Gastroesophageal sphincter (tissue), 4 donors: ENCODE measurements around the gene AFAP1. TPM values are rescaled to one million over a fixed set of nuclear protein-coding genes. Genes with fewer than 3 reads are reported as not detected.

Experiments
- ATAC-seq: fragments of 150-250 bp; one replicate; pipeline ENCODE4 v1.9.1; 2016; ENCODE audit warnings: mild to moderate bottlenecking, moderate library complexity
- H3K27ac ChIP-seq, 4 donors: fragments of 200-600 bp; sonication (generic) in 3 of 4; 1 replicate in 3 of 4; 2 replicates in 1 of 4; pipeline ENCODE4 v1.5.1; 2016 to 2019
- H3K27me3 ChIP-seq: fragments of 200-600 bp; sonication (generic); one replicate; pipeline ENCODE4 v1.5.1; 2019
- H3K36me3 ChIP-seq, 2 donors: fragments of 200-600 bp; sonication (generic); one replicate each; pipeline ENCODE4 v1.5.1; 2019; ENCODE audit warnings: control low read depth in 1 of 2
- H3K4me1 ChIP-seq, 3 donors: fragments of 200-600 bp; sonication (generic); 1 replicate in 2 of 3; 2 replicates in 1 of 3; pipeline ENCODE4 v1.5.1; 2016 to 2019; ENCODE audit warnings: control low read depth in 2 of 3
- H3K4me3 ChIP-seq, 2 donors: fragments of 200-600 bp; sonication (generic); one replicate each; pipeline ENCODE4 v1.5.1; 2019; ENCODE audit warnings: mild to moderate bottlenecking in 1 of 2, moderate library complexity in 1 of 2
- H3K9me3 ChIP-seq, 3 donors: fragments of 200-600 bp; sonication (generic); one replicate each; pipeline ENCODE4 v1.5.1; 2017 to 2019; ENCODE audit warnings: control low read depth in 2 of 3
- CTCF ChIP-seq, 4 experiments: fragments of 200-600 bp in 2 of 4; fragments of 450-650 bp in 2 of 4; sonication (generic) in 1 of 4; IDR thresholded peaks; one replicate each; pipeline ENCODE4 v1.5.1; 2017 to 2019; ENCODE audit warnings: antibody characterized with exemption in 4 of 4, mild to moderate bottlenecking in 2 of 4, moderate library complexity in 2 of 4
- EP300 ChIP-seq: sonication (generic); formaldehyde crosslinking; IDR thresholded peaks from one replicate; pipeline ENCODE4 v1.6.1; 2017; ENCODE audit warnings: antibody characterized with exemption, mild to moderate bottlenecking
- POLR2A ChIP-seq, 2 donors: fragments of 450-650 bp; IDR thresholded peaks; one replicate each; pipeline ENCODE4 v1.6.1; 2017; ENCODE audit warnings: antibody characterized with exemption in 2 of 2, mild to moderate bottlenecking in 2 of 2, moderate library complexity in 1 of 2
- POLR2AphosphoS5 ChIP-seq: sonication (generic); formaldehyde crosslinking; IDR thresholded peaks from one replicate; pipeline ENCODE4 v1.6.1; 2017; ENCODE audit warnings: antibody characterized with exemption
- WGBS, 2 donors: methylation state at CpG; one replicate each; pipeline ENCODE4 v1.1.5; 2018; ENCODE audit warnings: low coverage in 1 of 2; 5-methylcytosine and 5-hydroxymethylcytosine counted together
- total RNA-seq, 4 donors: library from RNA; depleted of rRNA; stranded (reverse); fragments of >200 nt; gene quantifications; one replicate each; pipeline ENCODE4 v1.1.0, GENCODE V29; 2016

Gene AFAP1
- total RNA-seq, 4 donors from 2014 or later, result 32.0 to 79.7 (median 48.1) TPM

- Histone ChIP-seq H3K9me3 (no peaks in the 10 kb centered on the region), H3K27ac (peak overlapping the region in 3 of 4 donors; percentile 25 to 67 (median 29)), H3K4me3 (no peak overlapping the region), H3K27me3 (no peaks in the 10 kb centered on the region), H3K4me1 (peaks cover 0 to 74% (median 17%) of the 10 kb centered on the region in 3 donors), H3K36me3 (peaks cover 0 to 5% of the 10 kb centered on the region in 2 donors)
- TF ChIP-seq POLR2AphosphoS5 (no peak), POLR2A (IDR thresholded peaks at IDR 0.05) (no peak), EP300 (no peak), CTCF (IDR thresholded peaks at IDR 0.05) (no peak)
- ATAC-seq, result peak; percentile 2
- 72 to 100% methylated on average over 1 to 5 of the region's 7 CpGs for WGBS, 2 donors
These were observed 10.9 kb downstream of the AFAP1 start for GRCh38 chr4:7928711-7929110.

- Histone ChIP-seq H3K9me3 (no peaks in the 10 kb centered on the region), H3K27me3 (no peaks in the 10 kb centered on the region), H3K4me3 (no peak overlapping the region), H3K27ac (no peak overlapping the region), H3K4me1 (peaks cover 0 to 89% (median 18%) of the 10 kb centered on the region in 3 donors), H3K36me3 (no peaks in the 10 kb centered on the region)
- TF ChIP-seq CTCF (IDR thresholded peaks at IDR 0.05), result no peak
- no peak for TF ChIP-seq EP300
- TF ChIP-seq POLR2A (IDR thresholded peaks at IDR 0.05), result no peak
- TF ChIP-seq POLR2AphosphoS5, result no peak
- WGBS, 2 donors, result 89% methylated on average over 3 of the region's 7 CpGs; no CpG with 5 or more reads in 1 of the 2 donors
- no peak for ATAC-seq
These were observed 12.8 kb downstream of the AFAP1 start for GRCh38 chr4:7926822-7927221.

GRCh38 chr4:7924570-7924969 is 15.1 kb downstream of the AFAP1 start:
- Histone ChIP-seq H3K4me3 (no peak overlapping the region), H3K27me3 (no peaks in the 10 kb centered on the region), H3K4me1 (peaks cover 0 to 77% (median 12%) of the 10 kb centered on the region in 3 donors), H3K9me3 (no peaks in the 10 kb centered on the region), H3K36me3 (no peaks in the 10 kb centered on the region), H3K27ac (peak overlapping the region in 3 of 4 donors; percentile 44 to 57 (median 48))
- 28 to 80% methylated on average over 2 of the region's 4 CpGs for WGBS, 2 donors
- no peak for TF ChIP-seq POLR2AphosphoS5
- no peak for TF ChIP-seq EP300
- TF ChIP-seq POLR2A (IDR thresholded peaks at IDR 0.05), result no peak
- TF ChIP-seq CTCF (IDR thresholded peaks at IDR 0.05), result no peak
- ATAC-seq, result no peak

- no peak for ATAC-seq
- peak overlapping the region in 3 of 4 donors; percentile 44 to 57 (median 48) for H3K27ac ChIP-seq
- H3K36me3 ChIP-seq, result no peaks in the 10 kb centered on the region
- H3K4me1 ChIP-seq, result peaks cover 0 to 77% (median 10%) of the 10 kb centered on the region in 3 donors
- no peaks in the 10 kb centered on the region for H3K27me3 ChIP-seq
- H3K4me3 ChIP-seq, result no peak overlapping the region
- no peaks in the 10 kb centered on the region for H3K9me3 ChIP-seq
- 27 to 52% methylated on average over 7 of the region's 7 CpGs for WGBS, 2 donors
- no peak for TF ChIP-seq POLR2AphosphoS5
- no peak for TF ChIP-seq EP300
- no peak for TF ChIP-seq POLR2A (IDR thresholded peaks at IDR 0.05)
- TF ChIP-seq CTCF (IDR thresholded peaks at IDR 0.05), result no peak
These were observed 15.5 kb downstream of the AFAP1 start for GRCh38 chr4:7924163-7924562.

DNA sequence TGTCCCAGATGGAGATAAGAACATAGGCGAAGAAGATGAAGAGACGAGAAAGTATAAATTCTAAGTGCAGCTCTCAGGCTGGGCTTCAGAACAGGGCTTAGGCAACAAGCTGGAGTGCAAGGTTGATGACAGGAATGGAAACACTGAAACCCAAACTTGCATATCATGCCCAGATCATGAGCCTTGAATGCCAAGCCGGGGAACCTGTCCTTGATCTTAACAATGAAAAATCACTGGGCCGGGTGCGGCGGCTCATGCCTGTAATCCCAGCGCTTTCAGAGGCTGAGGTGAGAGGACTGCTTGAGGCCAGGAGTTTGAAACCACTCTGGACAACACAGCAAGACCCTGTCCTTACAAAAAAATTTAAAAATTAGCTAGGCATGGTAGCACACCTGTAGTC is 17.2 kb downstream of the AFAP1 start:
- ATAC-seq, result no peak
- no peaks in the 10 kb centered on the region for H3K27me3 ChIP-seq
- no peak overlapping the region for H3K4me3 ChIP-seq
- peak overlapping the region in 1 of 4 donors; percentile 33 for H3K27ac ChIP-seq
- 61 to 67% methylated on average over 4 to 6 of the region's 7 CpGs for WGBS, 2 donors
- no peaks in the 10 kb centered on the region for H3K9me3 ChIP-seq
- H3K4me1 ChIP-seq, result peaks cover 0 to 77% (median 5%) of the 10 kb centered on the region in 3 donors
- H3K36me3 ChIP-seq, result no peaks in the 10 kb centered on the region
- TF ChIP-seq POLR2AphosphoS5, result no peak
- TF ChIP-seq POLR2A (IDR thresholded peaks at IDR 0.05), result no peak
- no peak for TF ChIP-seq EP300
- TF ChIP-seq CTCF (IDR thresholded peaks at IDR 0.05), result no peak
